Gastrocnemius medialis (tissue), 4 donors: ENCODE data around the gene FIG4.

ENCODE experiments used
- CTCF ChIP-seq, 5 experiments: fragments of 450-650 bp in 3 of 5; fragments of 200-600 bp in 2 of 5; sonication (generic) in 2 of 5; IDR thresholded peaks in 4 of 5; conservative IDR thresholded peaks in 1 of 5; 1 replicate in 4 of 5; 2 replicates in 1 of 5; pipeline ENCODE4 v1.5.1; 2016 to 2019; ENCODE audit warnings: antibody characterized with exemption in 5 of 5, mild to moderate bottlenecking in 3 of 5, moderate library complexity in 3 of 5
- POLR2A ChIP-seq, 2 donors: fragments of 450-650 bp; IDR thresholded peaks; one replicate each; pipeline ENCODE4 v1.6.1; 2017; ENCODE audit warnings: antibody characterized with exemption in 2 of 2, mild to moderate bottlenecking in 2 of 2, moderate library complexity in 2 of 2

GRCh38 chr6:109816452-109817374 lies 125.6 kb downstream of the FIG4 start:
- TF ChIP-seq CTCF (IDR thresholded peaks at IDR 0.05 in 4 of 5, conservative IDR thresholded peaks at IDR 0.05 in 1 of 5) (no peak), POLR2A (IDR thresholded peaks at IDR 0.05) (no peak)
